CD8-positive, alpha-beta memory T cell (primary cell): ENCODE data around the gene TGFBI. TPM values are rescaled to one million over a fixed set of nuclear protein-coding genes. Genes with fewer than 3 reads are reported as not detected.

Experiments used
- CTCF ChIA-PET: fragments of 350-600 bp; sonication (Branson Sonifier 250); formaldehyde crosslinking; loops from one replicate; lab custom pipeline; 2021; ENCODE audit warnings: antibody characterized with exemption; lab: Charles Lee
- POLR2A ChIA-PET: fragments of 350-600 bp; sonication (Branson Sonifier 250); formaldehyde crosslinking; loops from one replicate; lab custom pipeline; 2021; ENCODE audit warnings: antibody characterized with exemption; lab: Charles Lee
- DNase-seq, 5 donors: peaks; one replicate each; pipeline versions ENCODE4 v3.0.0 to v3.0.0-alpha.2; 2020 to 2022; ENCODE audit warnings: mixed read lengths in 1 of 5
- H3K27ac ChIP-seq: one replicate; pipeline ENCODE4 v1.7.0; 2013; ENCODE audit warnings: low read depth, mild to moderate bottlenecking, low read length, moderate library complexity
- H3K27me3 ChIP-seq: 2 replicates; pipeline ENCODE4 v1.7.0; 2013; ENCODE audit warnings: low read length, mild to moderate bottlenecking; ENCODE audit not compliant: insufficient read depth, poor library complexity, severe bottlenecking
- H3K36me3 ChIP-seq: 2 replicates; pipeline ENCODE4 v1.7.0; 2013; ENCODE audit warnings: mild to moderate bottlenecking, low read length, moderate library complexity; ENCODE audit not compliant: insufficient read depth
- H3K4me1 ChIP-seq: 2 replicates; pipeline ENCODE4 v1.7.0; 2013; ENCODE audit warnings: mild to moderate bottlenecking, low read length, moderate library complexity; ENCODE audit not compliant: insufficient read depth
- H3K4me3 ChIP-seq: 2 replicates; pipeline ENCODE4 v1.7.0; 2013; ENCODE audit warnings: mild to moderate bottlenecking, low read length
- H3K9me3 ChIP-seq: 2 replicates; pipeline ENCODE4 v1.7.0; 2013; ENCODE audit warnings: mild to moderate bottlenecking, low read length
- H3K27ac Mint-ChIP-seq, 8 donors: one replicate each; pipeline ENCODE4 v1.8.0; 2020 to 2021; ENCODE audit warnings: mixed read lengths in 8 of 8, mild to moderate bottlenecking in 6 of 8, inconsistent platforms in 3 of 8, moderate library complexity in 3 of 8
- H3K27me3 Mint-ChIP-seq, 2 donors: one replicate each; pipeline ENCODE4 v1.8.0; 2020 to 2021; ENCODE audit warnings: mixed read lengths in 2 of 2, mild to moderate bottlenecking in 1 of 2, moderate library complexity in 1 of 2
- H3K36me3 Mint-ChIP-seq, 3 donors: one replicate each; pipeline ENCODE4 v1.8.0; 2020 to 2021; ENCODE audit warnings: mixed read lengths in 3 of 3, inconsistent platforms in 1 of 3, mild to moderate bottlenecking in 1 of 3
- H3K4me1 Mint-ChIP-seq, 3 donors: one replicate each; pipeline ENCODE4 v1.8.0; 2020 to 2021; ENCODE audit warnings: mixed read lengths in 3 of 3, inconsistent platforms in 1 of 3, mild to moderate bottlenecking in 1 of 3
- H3K4me3 Mint-ChIP-seq, 7 donors: one replicate each; pipeline ENCODE4 v1.8.0; 2020 to 2021; ENCODE audit warnings: mixed read lengths in 7 of 7, mild to moderate bottlenecking in 6 of 7, moderate library complexity in 4 of 7, inconsistent platforms in 2 of 7
- H3K9me3 Mint-ChIP-seq, 5 donors: one replicate each; pipeline ENCODE4 v1.8.0; 2020 to 2022; ENCODE audit warnings: mixed read lengths in 5 of 5, mild to moderate bottlenecking in 3 of 5, moderate library complexity in 2 of 5, inconsistent platforms in 1 of 5
- polyA plus RNA-seq: library from polyadenylated mRNA; unstranded; fragments of 300-500 nt; fragmentation: Illumina TruSeq; gene quantifications from one replicate; pipeline ENCODE4 v1.2.3, GENCODE V29; 2021
- total RNA-seq, 2 experiments: library from RNA; stranded (reverse); gene quantifications; one replicate each; pipeline ENCODE4 v1.2.3, GENCODE V29; 2021

The TGFBI gene
- total and polyA plus RNA-seq, 3 experiments from 2014 or later = 4.9 to 9.2 (median 8.8) TPM

DNA sequence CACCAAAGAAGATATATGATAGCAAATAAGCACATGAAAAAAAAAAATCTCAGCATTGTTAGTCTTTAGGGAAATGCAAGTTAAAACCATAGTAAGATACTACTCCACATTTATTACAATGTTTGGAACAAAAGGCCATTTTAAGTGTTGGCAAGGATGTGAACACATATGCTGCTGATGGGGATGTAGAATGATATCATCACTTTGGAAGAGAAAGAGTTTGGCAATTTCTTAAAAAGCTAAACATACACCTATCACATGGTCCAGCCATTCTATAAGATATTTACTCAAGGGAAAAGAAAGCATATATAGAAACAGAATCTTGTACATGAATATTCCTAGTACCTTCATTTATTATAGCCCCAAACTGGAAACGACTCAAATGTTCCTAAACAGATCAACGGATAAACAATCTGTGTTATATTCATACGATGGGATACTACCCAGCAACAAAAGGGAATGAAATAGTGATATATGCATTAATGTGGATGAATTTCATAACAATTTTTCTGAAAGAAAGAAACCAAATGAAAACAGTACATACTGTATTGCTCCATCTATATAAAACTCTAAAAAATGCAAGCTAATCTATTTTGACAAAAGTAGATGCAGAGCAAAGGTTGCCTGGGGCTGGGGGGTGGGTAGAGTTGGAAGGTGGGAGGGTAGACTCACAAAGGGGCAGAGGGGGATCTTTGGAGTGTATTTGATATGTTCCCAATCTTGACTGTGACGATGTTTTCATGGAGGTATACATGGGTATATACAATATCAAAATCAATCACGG, 58.2 kb downstream of the TGFBI start:
- no peaks in the 10 kb centered on the region for H3K36me3 ChIP-seq
- CTCF ChIA-PET = interaction anchor here (0.7 to 1.1 kb wide), 2 partner anchors 18 to 51 kb away, joined by 3 read pairs; no protein-coding TSS in a partner anchor
- H3K4me1 Mint-ChIP-seq = no peaks in the 10 kb centered on the region
- H3K4me1 ChIP-seq = no peaks in the 10 kb centered on the region
- H3K27ac Mint-ChIP-seq = no peak overlapping the region
- H3K27ac ChIP-seq = no peak overlapping the region
- no peak overlapping the region for H3K4me3 ChIP-seq
- POLR2A ChIA-PET = no interaction called here
- no peaks in the 10 kb centered on the region for H3K36me3 Mint-ChIP-seq
- no peaks in the 10 kb centered on the region for H3K9me3 ChIP-seq
- H3K4me3 Mint-ChIP-seq = no peak overlapping the region
- H3K27me3 Mint-ChIP-seq = peaks cover 0 to 4% of the 10 kb centered on the region in 2 donors
- H3K27me3 ChIP-seq = peaks cover 4% of the 10 kb centered on the region
- DNase-seq = no peak
- H3K9me3 Mint-ChIP-seq = no peaks in the 10 kb centered on the region

DNA sequence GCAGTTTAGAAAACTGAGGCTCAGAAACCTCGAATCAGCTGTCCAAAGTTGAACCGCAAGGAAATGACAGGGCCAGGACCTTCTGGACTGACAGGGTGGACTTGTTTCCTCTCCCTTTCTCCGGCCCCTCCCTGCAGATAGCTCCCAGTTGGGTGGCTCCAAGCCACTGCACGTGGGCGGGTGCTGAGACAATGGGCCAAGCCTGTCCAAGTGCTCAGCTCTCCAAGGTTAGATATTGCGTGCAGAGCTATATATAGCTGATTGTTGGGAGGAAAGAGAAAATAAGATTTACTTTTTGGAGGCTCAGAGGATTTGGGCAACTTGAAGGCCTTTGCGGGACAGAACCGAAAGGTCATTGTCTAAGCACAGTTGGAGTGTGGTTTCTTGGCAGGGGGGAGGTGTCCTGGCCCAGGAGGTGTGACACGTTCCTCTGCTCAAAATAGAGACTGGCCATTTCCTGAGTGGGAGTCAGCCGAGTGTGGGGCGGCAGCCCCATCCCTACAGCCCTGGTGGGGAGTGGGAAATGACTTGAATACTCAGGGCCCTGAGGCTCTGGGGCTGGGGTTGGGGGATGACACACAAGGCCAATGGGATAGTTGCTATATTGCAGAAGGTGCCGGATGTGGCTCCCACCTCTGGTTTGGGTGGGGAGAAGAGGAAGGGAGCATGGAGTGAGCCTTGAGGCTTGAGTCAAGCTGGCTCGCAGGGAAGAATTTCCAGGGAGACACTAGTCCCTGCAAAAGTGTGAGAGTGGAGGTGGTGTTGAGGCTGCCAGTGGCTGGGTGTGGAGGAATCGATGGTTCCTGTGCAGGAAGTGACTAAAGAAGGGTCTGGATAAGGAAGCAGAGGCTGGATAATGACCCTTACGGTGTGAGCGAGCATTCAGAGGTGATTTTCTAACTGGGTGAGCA, 59.4 kb downstream of the TGFBI start:
- POLR2A ChIA-PET = no interaction called here
- no peaks in the 10 kb centered on the region for H3K4me1 Mint-ChIP-seq
- H3K9me3 ChIP-seq = no peaks in the 10 kb centered on the region
- no peaks in the 10 kb centered on the region for H3K9me3 Mint-ChIP-seq
- H3K36me3 Mint-ChIP-seq = no peaks in the 10 kb centered on the region
- CTCF ChIA-PET = no interaction called here
- peak overlapping the region in 1 of 8 donors; percentile 3 for H3K27ac Mint-ChIP-seq
- DNase-seq = no peak
- peaks cover 0 to 4% of the 10 kb centered on the region in 2 donors for H3K27me3 Mint-ChIP-seq
- H3K36me3 ChIP-seq = no peaks in the 10 kb centered on the region
- no peak overlapping the region for H3K4me3 ChIP-seq
- H3K27ac ChIP-seq = no peak overlapping the region
- no peak overlapping the region for H3K4me3 Mint-ChIP-seq
- no peaks in the 10 kb centered on the region for H3K4me1 ChIP-seq
- no peaks in the 10 kb centered on the region for H3K27me3 ChIP-seq

DNA sequence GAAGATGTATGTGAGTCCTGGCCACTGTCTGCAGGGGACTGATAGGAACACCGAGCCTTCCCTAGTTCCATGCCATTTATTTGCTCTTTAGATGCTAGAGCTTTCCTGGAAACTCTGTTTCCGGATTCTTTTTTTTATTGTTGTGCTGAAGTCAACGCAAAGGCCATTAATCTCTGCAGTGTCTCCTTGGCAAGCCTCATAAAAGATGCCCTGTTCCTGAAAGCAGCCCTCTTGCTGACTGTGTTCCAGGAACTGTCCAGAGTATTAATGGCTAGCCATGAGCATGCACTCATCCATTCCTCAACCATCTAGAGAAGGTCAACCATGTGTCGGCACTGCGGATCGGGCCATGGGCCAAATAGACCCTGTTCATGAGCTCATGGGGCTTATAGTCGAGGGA, 61.0 kb downstream of the TGFBI start:
- Histone ChIP-seq H3K9me3 (no peaks in the 10 kb centered on the region), H3K27me3 (no peaks in the 10 kb centered on the region), H3K36me3 (no peaks in the 10 kb centered on the region), H3K27ac (no peak overlapping the region), H3K4me1 (no peaks in the 10 kb centered on the region), H3K4me3 (no peak overlapping the region)
- peaks cover 4% of the 10 kb centered on the region in 2 donors for H3K27me3 Mint-ChIP-seq
- no peak overlapping the region for H3K4me3 Mint-ChIP-seq
- no peaks in the 10 kb centered on the region for H3K4me1 Mint-ChIP-seq
- POLR2A ChIA-PET = no interaction called here
- no peaks in the 10 kb centered on the region for H3K9me3 Mint-ChIP-seq
- CTCF ChIA-PET = no interaction called here
- DNase-seq = no peak
- no peaks in the 10 kb centered on the region for H3K36me3 Mint-ChIP-seq
- no peak overlapping the region for H3K27ac Mint-ChIP-seq

DNA sequence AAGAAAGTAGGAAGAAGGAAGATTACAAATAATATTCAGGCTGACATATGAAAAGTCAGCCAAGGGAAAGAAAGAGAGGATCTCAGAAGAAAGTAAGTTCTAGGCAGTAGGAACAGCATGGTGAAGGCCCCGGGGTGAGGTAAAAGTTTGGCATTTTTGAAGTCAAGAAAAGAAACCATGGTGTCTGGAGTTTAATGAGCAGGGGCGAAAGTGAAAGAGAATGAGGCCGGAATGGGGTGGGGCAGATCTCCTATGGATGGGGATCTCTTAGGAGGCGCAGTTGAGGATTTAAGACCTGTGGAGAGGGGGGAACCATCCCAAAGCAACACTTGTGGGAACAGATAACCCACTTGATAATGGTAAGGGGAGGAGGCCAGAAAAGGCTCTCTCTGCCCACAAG, 61.5 kb downstream of the TGFBI start:
- Mint-ChIP-seq H3K36me3 (no peaks in the 10 kb centered on the region), H3K9me3 (no peaks in the 10 kb centered on the region), H3K4me3 (no peak overlapping the region), H3K4me1 (no peaks in the 10 kb centered on the region), H3K27me3 (peaks cover 4 to 8% of the 10 kb centered on the region in 2 donors), H3K27ac (peak overlapping the region in 1 of 8 donors; percentile 0)
- Histone ChIP-seq H3K9me3 (no peaks in the 10 kb centered on the region), H3K4me3 (no peak overlapping the region), H3K4me1 (no peaks in the 10 kb centered on the region), H3K27ac (no peak overlapping the region), H3K36me3 (no peaks in the 10 kb centered on the region), H3K27me3 (no peaks in the 10 kb centered on the region)
- CTCF ChIA-PET = no interaction called here
- POLR2A ChIA-PET = no interaction called here
- no peak for DNase-seq

DNA sequence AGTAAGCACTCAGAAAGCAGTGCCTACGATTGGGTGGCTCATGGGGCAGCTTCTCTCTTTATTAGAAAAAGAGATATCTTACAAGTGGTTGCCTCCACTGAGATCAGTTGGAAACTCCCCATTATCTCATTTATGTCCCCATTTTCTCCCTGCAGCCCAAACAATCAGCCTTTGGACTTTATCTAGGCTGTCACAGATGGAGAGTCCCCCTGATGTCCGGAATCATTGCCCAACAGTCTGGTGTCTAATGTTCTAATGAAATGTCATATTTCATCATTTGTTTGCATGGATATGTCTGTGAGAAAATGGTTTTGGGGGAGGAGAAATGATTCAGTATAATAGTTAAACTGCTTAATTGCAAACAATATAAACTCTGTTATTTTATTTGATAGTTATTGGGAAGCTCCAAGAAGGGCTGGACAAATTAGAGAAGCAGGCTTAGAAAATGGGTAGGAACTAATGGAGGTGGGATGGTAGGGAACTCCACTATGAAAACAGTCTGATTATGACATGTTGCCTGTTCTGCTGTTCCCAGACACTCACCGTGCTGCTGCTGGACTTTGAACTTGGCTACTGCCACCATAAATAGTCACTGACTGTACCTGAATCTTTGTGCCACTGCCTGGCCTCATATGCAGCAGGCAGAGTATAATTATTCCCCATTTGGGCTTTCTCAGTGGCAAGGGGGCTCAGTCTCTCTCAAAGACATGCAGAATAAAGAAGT, 65.6 kb downstream of the TGFBI start:
- no peaks in the 10 kb centered on the region for H3K36me3 Mint-ChIP-seq
- Histone ChIP-seq H3K9me3 (no peaks in the 10 kb centered on the region), H3K4me1 (no peaks in the 10 kb centered on the region), H3K36me3 (no peaks in the 10 kb centered on the region), H3K27ac (no peak overlapping the region), H3K27me3 (no peaks in the 10 kb centered on the region), H3K4me3 (no peak overlapping the region)
- H3K27ac Mint-ChIP-seq = no peak overlapping the region
- H3K4me3 Mint-ChIP-seq = no peak overlapping the region
- no peaks in the 10 kb centered on the region for H3K4me1 Mint-ChIP-seq
- ChIA-PET CTCF (no interaction called here), POLR2A (no interaction called here)
- no peak for DNase-seq
- peaks cover 9 to 20% of the 10 kb centered on the region in 2 donors for H3K27me3 Mint-ChIP-seq
- H3K9me3 Mint-ChIP-seq = no peaks in the 10 kb centered on the region

DNA sequence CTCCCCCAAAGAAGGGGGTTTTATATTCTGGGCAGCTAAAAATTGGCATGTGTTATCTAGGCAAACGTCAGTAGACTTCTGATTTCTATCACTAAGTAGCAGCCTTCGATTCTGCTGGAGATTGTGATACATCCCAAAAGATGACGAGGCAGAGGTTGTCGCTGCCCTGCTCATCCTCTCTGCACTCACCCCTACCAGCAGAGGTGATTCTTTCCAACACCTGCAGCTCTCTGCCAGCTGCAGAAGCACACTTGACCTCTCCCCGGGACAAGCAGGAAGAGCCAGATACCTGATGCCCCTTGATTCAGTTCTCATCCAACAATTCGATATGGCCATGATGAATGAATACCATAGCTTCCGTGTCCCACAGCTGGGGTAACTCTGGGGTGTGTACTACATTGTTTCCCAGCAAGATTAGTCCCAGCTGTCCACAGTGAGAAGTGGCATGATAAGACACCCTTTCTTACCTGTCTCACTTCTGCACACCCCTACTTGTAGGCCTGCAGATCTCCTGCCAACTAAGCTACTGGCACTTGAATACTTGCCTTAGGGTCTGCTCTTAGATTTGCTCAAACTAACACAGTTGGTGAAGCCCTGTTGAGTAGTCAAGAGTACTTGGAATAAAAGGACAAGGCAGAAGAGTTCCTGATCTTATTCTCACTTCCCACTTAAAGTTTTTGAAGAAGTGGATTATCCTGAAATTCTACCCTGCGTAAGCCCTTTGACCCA, 66.3 kb downstream of the TGFBI start:
- Mint-ChIP-seq H3K27me3 (peaks cover 10 to 20% of the 10 kb centered on the region in 2 donors), H3K27ac (no peak overlapping the region), H3K4me1 (no peaks in the 10 kb centered on the region), H3K36me3 (no peaks in the 10 kb centered on the region), H3K4me3 (no peak overlapping the region), H3K9me3 (no peaks in the 10 kb centered on the region)
- Histone ChIP-seq H3K27me3 (no peaks in the 10 kb centered on the region), H3K27ac (no peak overlapping the region), H3K9me3 (no peaks in the 10 kb centered on the region), H3K4me3 (no peak overlapping the region), H3K36me3 (no peaks in the 10 kb centered on the region), H3K4me1 (no peaks in the 10 kb centered on the region)
- DNase-seq = no peak
- CTCF ChIA-PET = no interaction called here
- POLR2A ChIA-PET = no interaction called here

DNA sequence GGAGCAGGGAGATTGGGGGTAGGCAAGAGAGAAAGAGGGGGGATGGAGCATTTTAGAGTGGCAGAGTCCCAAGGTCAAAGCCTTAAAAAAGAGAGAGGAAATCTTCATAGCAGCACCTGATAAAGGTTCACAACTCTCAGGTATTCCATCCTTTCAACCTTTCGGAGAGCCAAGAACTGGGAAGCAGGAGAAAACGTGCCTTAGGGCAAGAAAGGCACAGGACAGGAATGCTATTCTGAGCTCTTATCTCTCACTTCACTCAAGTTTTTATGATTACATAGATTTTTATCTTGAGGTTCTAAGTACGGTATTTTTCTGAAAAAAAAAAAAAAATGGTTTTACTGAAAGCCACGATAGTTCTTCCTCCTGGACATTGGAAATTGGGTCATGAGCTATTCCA, 69.4 kb downstream of the TGFBI start:
- Mint-ChIP-seq H3K4me3 (no peak overlapping the region), H3K9me3 (no peaks in the 10 kb centered on the region), H3K4me1 (no peaks in the 10 kb centered on the region), H3K36me3 (no peaks in the 10 kb centered on the region), H3K27ac (no peak overlapping the region), H3K27me3 (peaks cover 10 to 20% of the 10 kb centered on the region in 2 donors)
- Histone ChIP-seq H3K4me1 (no peaks in the 10 kb centered on the region), H3K9me3 (no peaks in the 10 kb centered on the region), H3K27me3 (no peaks in the 10 kb centered on the region), H3K36me3 (no peaks in the 10 kb centered on the region), H3K4me3 (no peak overlapping the region), H3K27ac (no peak overlapping the region)
- no peak for DNase-seq
- ChIA-PET POLR2A (no interaction called here), CTCF (interaction anchor here (1.0 kb wide), 1 partner anchor 16 kb away, joined by 3 read pairs; no protein-coding TSS in a partner anchor)
